ENCODE results near the gene GYG2. TPM values are rescaled to one million over a fixed set of nuclear protein-coding genes. Genes with fewer than 3 reads are reported as not detected.

GYG2 gene
- total RNA-seq, 3 donors from 2014 or later: 3.5 to 15.6 (median 3.7) TPM

DNA sequence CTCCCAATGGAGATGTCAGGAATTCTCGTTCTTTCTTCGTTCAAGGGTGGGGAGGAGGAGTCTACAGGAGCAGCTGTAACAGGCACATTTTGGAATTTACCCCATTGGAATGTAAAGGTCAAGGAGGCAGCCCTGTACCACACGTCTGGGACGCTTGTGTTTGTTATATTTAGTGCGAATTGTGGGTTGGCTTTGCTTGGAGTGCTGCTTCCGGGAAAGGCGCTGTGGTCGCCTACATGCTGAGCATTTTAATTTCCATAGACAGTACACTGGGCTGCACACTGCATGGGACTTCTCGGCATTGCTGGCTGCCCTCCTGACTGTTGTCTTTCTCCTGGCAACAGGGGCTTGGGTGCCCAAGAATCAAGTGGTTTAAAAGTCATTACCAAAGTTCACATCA is 12.8 kb downstream of the GYG2 start:
- H3K9me3 ChIP-seq: no peaks in the 10 kb centered on the region
- no peaks in the 10 kb centered on the region for H3K4me1 ChIP-seq (ENCODE audit: low read depth)
- ATAC-seq: no peak
- no peak overlapping the region for H3K4me3 ChIP-seq
- no peak for DNase-seq
- intact Hi-C loops (cut with DNase I, micrococcal nuclease): no loop called here
- no peaks in the 10 kb centered on the region for H3K36me3 ChIP-seq (ENCODE audit: low read depth)
- TF ChIP-seq, protein P1, sequence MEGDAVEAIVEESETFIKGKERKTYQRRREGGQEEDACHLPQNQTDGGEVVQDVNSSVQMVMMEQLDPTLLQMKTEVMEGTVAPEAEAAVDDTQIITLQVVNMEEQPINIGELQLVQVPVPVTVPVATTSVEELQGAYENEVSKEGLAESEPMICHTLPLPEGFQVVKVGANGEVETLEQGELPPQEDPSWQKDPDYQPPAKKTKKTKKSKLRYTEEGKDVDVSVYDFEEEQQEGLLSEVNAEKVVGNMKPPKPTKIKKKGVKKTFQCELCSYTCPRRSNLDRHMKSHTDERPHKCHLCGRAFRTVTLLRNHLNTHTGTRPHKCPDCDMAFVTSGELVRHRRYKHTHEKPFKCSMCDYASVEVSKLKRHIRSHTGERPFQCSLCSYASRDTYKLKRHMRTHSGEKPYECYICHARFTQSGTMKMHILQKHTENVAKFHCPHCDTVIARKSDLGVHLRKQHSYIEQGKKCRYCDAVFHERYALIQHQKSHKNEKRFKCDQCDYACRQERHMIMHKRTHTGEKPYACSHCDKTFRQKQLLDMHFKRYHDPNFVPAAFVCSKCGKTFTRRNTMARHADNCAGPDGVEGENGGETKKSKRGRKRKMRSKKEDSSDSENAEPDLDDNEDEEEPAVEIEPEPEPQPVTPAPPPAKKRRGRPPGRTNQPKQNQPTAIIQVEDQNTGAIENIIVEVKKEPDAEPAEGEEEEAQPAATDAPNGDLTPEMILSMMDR (IDR thresholded peaks at IDR 0.05): no peak

DNA sequence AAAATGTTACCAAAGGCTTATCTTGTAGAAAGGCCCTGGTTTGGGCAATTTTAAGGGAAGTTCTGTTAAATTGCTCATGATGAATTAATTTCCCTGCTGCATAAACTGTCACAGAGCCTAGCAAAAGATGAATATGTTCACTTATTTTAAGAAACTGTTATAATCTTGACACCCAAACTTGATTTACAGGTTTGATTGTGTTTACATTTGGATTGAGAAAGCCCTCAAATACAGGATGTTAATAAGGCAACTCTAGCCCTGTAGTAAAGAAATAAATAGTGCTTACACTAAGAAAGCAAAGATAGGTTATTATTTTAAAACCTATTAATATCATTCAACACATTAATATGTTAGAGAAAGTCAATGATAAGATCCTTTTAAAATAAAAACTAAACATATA is 18.3 kb downstream of the GYG2 start:
- DNase-seq (no peak), ATAC-seq (no peak)
- TF ChIP-seq, protein P1 (IDR thresholded peaks at IDR 0.05): no peak
- Histone ChIP-seq H3K4me3 (no peak overlapping the region), H3K9me3 (no peaks in the 10 kb centered on the region), H3K4me1 (ENCODE audit: low read depth) (no peaks in the 10 kb centered on the region), H3K36me3 (ENCODE audit: low read depth) (no peaks in the 10 kb centered on the region)
- intact Hi-C loops (cut with DNase I, micrococcal nuclease): no loop called here

DNA sequence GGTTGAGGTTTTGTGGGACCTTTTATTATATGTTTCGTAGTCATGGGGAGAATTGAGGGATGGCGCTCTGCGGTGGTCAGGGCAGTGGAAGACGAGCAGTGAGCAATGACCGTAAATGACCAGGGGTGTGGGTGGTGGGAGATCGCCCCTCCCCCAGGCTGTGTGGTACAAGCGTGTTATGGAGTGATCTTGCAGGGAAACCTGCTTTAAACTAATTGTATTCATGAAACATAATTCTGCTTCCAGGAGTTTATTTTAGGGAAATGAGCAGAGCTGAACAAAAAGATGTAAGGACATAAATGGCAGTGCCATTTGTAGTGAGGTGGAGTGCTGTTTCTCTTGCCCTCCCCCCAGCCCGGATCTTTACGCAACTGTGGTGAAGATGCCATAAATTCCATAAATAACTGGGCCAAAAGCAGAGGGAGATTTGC is 20.2 kb downstream of the GYG2 start:
- DNase-seq (no peak), ATAC-seq (no peak)
- TF ChIP-seq, protein P1 (IDR thresholded peaks at IDR 0.05): no peak
- Histone ChIP-seq H3K9me3 (no peaks in the 10 kb centered on the region), H3K4me1 (ENCODE audit: low read depth) (no peaks in the 10 kb centered on the region), H3K36me3 (ENCODE audit: low read depth) (no peaks in the 10 kb centered on the region), H3K4me3 (no peak overlapping the region)
- intact Hi-C loops (cut with DNase I, micrococcal nuclease): no loop called here

DNA sequence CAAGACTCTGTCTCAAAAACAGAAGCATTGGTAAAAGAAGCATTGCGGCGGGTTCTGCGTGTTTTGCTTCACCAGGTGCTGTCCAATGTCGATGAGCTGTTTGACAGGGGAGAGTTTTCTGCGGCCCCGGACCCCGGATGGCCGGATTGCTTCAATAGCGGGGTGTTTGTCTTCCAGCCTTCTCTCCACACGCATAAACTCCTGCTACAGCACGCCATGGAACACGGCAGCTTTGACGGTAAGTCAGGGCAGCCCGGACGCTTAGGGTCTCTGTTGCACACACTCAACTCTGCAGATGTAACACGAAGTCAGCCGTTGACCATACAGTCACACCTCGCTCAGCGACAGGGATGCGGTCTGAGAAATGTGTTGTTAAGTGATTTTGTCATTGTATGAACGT is 26.2 kb downstream of the GYG2 start:
- no peaks in the 10 kb centered on the region for H3K4me1 ChIP-seq (ENCODE audit: low read depth)
- DNase-seq: no peak
- no peak overlapping the region for H3K4me3 ChIP-seq
- intact Hi-C loops (cut with DNase I, micrococcal nuclease): no loop called here
- H3K9me3 ChIP-seq: no peaks in the 10 kb centered on the region
- no peaks in the 10 kb centered on the region for H3K36me3 ChIP-seq (ENCODE audit: low read depth)
- TF ChIP-seq, protein P1 (IDR thresholded peaks at IDR 0.05): no peak
- ATAC-seq: no peak

DNA sequence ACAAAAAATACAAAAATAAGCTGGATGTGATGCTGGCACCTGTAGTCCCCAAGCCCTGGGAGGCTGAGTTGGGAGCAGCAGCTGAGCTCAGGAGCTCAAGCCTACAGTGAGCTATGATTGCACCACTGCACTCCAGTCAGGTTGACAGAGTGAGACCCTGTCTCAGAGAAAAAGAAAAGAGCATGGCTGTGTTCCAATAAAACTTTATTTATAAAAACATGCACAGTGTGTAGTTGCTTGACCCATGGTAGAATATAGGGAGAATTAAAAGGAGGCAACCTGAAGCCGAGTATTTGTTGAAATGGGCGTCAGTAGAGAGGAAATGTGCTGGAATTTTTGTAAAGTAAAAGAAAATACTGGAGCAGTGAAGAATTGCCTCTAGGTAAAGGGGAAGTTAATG is 27.0 kb downstream of the GYG2 start:
- intact Hi-C loops (cut with DNase I, micrococcal nuclease): no loop called here
- no peaks in the 10 kb centered on the region for H3K9me3 ChIP-seq
- no peak for ATAC-seq
- H3K4me3 ChIP-seq: no peak overlapping the region
- H3K36me3 ChIP-seq (ENCODE audit: low read depth): no peaks in the 10 kb centered on the region
- H3K4me1 ChIP-seq (ENCODE audit: low read depth): no peaks in the 10 kb centered on the region
- DNase-seq: no peak
- TF ChIP-seq, protein P1 (IDR thresholded peaks at IDR 0.05): no peak

DNA sequence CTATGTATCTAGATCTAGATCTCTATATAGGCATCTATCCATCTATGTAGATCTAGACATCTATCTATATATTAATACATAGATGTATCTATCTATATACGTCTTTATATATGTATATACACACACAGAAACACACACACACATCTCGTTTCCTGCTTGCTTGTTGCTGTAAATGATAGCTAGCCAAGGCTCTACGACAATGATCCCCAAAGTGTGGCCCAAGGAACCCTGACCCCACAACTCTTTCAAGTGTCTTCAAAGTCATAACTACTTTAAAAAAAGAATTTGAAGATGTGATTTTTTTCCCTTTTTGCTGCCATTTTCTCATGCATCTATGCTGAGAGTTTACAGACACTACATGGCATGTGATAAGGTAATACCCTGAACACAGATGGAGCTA is 28.8 kb downstream of the GYG2 start:
- Histone ChIP-seq H3K4me1 (ENCODE audit: low read depth) (no peaks in the 10 kb centered on the region), H3K4me3 (no peak overlapping the region), H3K36me3 (ENCODE audit: low read depth) (no peaks in the 10 kb centered on the region), H3K9me3 (no peaks in the 10 kb centered on the region)
- intact Hi-C loops (cut with DNase I, micrococcal nuclease): no loop called here
- ATAC-seq (no peak), DNase-seq (no peak)
- TF ChIP-seq, protein P1 (IDR thresholded peaks at IDR 0.05): no peak
